CD4-positive, alpha-beta T cell treated with Interferon alpha-2 for 1 hour (primary cell): ENCODE measurements around the gene TP53TG3E.
"Not testable (repeated sequence)": the region's sequence is repeated elsewhere in the genome, so short reads cannot be mapped to it uniquely, and the experiment has no call there.

Experiments
- DNase-seq, 2 donors: peaks; one replicate each; pipeline ENCODE4 v3.0.0-alpha.2; 2020 to 2022

The TP53TG3E gene, protein sequence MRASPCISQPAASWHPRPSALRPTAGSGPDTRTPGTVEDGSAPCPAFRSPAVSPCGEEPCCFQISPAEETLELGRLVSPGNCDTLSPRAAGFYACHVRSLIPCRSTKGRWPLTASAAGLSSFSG

GRCh38 chr16:33304006-33304405, at the start of gene TP53TG3E:
TP53TG3E (plus strand) TSS chr16:33304306; CDS start chr16:33304374, 68 bp downstream.
- not testable (repeated sequence) for DNase-seq

DNA sequence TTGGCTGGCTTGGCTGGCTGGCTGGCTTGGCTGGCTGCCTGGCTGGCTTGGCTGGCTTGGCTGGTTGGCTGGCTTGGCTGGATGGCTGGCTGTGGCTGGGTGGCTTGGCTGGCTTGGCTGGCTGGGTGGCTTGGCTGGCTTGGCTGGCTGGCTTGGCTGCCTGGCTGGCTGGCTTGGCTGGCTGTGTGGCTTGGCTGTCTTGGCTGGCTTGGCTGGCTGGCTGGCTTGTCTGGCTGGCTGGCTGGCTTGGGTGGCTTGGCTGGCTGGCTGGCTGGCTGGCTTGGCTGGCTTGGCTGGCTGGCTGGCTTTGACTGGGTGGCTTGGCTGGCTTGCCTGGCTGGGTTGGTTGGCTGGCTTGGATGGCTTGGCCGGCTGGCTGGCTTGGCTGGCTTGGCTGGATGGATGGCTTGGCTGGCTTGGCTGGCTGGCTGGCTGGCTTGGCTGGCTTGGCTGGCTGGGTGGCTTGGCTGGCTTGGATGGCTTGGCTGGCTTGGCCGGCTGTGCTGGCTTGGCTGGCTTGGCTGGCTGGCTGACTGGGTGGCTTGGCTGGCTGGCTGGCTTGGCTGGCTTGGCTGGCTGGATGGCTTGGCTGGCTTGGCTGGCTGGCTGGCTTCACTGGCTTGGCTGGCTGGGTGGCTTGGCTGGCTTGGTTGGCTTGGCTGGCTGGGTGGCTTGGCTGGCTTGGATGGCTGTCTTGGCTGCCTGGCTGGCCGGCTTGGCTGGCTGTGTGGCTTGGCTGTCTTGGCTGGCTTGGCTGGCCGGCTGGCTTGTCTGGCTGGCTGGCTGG, 32.3 kb downstream of the TP53TG3E start:
- peak; percentile 2 to 54 for DNase-seq

GRCh38 chr16:33337627-33338542, 33.8 kb downstream of the TP53TG3E start:
- peak; percentile 0 to 41 for DNase-seq

DNA sequence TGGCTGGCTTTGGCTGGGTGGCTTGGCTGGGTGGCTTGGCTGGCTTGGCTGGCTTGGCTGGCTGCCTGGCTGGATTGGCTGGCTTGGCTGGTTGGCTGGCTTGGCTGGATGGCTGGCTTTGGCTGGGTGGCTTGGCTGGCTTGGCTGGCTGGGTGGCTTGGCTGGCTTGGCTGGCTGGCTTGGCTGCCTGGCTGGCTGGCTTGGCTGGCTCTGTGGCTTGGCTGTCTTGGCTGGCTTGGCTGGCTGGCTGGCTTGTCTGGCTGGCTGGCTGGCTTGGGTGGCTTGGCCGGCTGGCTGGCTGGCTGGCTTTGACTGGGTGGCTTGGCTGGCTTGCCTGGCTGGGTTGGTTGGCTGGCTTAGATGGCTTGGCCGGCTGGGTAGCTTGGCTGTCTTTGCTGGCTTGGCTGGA, 34.4 kb downstream of the TP53TG3E start:
- peak in 1 of 2 donors; percentile 20 for DNase-seq

DNA sequence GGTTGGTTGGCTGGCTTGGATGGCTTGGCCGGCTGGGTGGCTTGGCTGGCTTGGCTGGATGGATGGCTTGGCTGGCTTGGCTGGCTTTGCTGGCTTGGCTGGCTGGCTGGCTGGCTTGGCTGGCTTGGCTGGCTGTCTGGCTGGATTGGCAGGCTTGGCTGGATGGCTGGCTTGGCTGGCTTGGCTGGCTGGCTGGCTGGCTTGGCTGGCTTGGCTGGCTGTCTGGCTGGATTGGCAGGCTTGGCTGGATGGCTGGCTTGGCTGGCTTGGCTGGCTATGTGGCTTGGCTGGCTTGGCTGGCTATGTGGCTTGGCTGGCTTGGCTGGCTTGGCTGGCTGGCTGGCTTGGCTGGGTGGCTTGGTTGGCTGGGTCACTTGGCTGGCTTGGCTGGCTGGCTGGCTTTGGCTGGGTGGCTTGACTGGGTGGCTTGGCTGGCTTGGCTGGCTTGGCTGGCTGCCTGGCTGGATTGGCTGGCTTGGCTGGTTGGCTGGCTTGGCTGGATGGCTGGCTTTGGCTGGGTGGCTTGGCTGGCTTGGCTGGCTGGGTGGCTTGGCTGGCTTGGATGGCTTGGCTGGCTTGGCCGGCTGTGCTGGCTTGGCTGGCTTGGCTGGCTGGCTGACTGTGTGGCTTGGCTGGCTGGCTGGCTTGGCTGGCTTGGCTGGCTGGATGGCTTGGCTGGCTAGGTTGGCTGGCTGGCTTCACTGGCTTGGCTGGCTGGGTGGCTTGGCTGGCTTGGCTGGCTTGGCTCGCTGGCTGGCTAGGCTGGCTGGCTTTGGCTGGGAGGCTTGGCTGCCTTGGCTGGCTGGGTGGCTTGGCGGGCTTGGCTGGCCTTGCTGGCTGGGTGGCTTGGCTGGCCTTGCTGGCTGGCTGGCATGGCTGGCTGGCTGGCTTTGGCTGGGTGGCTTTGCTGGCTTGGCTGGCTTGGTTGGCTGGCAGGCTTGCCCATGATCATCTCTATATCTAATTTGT, 35.3 kb downstream of the TP53TG3E start:
- peak; percentile 2 to 47 for DNase-seq
